GM21825 (cell line): ENCODE data around the gene GNAT1.

Experiments used
- ATAC-seq: cut with Tn5 transposase; IDR thresholded peaks from one replicate; pipeline ENCODE4 v1.9.1; 2021; ENCODE audit warnings: mild to moderate bottlenecking, moderate library complexity; ENCODE audit not compliant: unreplicated experiment

Gene GNAT1

DNA sequence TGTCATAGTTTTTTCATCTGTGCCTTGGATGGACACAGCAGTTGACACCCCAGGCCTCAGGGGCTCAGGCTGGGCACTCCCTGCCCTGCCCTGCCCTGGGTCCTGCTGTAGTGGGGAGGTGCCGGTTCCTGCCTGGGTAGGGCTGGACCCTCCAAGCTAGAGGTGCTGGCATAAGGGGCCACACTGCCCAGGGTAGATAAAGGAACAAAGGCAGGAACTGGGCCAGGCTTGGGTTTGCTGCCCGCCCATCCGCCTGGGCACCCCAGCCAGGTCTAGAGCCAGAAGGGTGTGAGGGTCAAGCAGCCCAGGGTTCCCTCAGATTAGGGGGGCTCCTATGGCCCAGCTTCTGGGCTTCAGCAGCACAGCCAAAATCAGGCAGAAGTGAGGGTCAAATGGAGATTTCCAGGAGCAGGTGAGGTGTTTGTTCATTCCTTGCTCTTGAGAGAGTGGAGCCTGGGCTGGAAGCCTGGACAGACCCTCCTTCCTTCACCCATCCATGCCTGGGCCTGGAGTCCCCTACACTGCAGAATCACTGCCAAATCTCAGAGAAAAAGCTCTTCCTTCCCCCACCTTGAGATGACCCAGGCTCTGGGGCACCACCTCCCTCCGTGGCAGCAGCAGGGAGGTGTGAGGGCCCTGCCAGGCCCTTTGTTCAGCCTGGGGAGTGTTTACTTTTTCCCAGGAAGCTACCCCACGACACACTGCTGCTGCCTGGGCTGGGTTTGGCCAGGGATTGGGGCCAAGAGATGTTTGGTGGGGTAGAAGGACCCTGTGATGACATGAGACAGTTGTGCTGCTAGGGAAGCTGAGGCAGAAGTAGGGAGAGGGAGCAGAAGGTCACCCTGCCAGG, 29.2 kb upstream of the GNAT1 start:
- ATAC-seq = no peak

DNA sequence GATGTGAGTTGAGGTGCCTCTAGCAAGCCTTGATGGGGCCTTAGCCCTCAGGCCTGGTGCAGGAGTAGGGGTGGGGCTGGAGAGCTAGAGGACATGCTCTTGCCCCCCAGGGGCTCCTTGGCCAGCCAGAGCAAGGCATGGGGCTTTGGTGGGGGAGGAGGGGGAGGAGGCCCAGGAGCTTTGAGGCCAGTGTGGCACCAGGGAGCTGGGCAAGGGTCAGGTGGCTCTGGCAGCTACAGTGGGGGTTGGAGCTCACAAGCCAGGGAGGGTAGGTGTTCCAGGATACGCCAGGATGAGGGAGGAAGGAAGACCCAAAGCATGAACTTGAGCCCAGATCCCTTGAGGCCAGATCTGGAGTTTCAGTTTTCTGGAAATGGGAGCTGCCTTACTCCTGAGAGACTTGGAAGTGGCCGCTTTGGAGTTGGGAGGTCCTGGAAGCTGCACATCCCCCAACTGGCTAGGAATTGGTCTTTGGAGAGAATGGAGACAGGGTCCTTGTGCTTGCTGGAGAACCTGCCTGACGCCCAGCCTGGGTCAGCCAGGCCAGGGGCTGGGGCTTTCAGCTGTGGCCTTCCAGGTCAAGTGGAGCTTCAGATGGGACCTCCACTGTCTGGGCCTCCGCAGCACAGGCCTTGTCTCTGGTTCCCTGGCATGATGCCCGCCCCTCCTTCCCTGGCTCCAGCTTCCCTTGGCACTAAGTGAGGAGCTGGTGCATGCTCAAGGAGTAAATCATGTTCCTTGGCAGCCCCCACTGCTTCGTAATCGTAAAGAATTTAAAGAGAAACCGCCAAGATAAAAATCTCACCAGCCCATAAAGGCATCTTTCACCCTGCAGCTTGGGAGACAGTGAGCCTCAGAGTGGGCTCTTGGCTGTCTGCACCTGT, 27.6 kb upstream of the GNAT1 start:
- ATAC-seq = no peak

DNA sequence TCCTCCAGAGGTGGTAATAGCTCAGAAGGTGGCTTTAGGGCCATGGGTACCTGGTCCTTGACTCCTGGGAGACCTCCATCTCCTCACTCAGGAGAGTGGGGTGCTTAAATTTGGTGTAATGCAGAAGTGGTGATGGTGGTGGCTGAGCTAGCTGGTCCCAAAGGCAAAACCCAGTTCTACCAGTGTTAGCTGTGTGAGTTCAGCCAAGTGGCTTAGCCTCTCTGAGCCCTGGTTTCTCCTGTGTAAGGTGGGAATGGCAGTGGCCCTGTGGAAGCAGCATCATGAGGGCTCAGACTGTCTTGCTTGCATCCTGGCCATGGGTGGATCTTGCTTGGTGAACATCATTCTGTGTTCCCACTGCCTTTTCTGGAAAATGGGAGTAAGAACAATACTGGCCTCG, 26.9 kb upstream of the GNAT1 start:
- ATAC-seq = no peak

DNA sequence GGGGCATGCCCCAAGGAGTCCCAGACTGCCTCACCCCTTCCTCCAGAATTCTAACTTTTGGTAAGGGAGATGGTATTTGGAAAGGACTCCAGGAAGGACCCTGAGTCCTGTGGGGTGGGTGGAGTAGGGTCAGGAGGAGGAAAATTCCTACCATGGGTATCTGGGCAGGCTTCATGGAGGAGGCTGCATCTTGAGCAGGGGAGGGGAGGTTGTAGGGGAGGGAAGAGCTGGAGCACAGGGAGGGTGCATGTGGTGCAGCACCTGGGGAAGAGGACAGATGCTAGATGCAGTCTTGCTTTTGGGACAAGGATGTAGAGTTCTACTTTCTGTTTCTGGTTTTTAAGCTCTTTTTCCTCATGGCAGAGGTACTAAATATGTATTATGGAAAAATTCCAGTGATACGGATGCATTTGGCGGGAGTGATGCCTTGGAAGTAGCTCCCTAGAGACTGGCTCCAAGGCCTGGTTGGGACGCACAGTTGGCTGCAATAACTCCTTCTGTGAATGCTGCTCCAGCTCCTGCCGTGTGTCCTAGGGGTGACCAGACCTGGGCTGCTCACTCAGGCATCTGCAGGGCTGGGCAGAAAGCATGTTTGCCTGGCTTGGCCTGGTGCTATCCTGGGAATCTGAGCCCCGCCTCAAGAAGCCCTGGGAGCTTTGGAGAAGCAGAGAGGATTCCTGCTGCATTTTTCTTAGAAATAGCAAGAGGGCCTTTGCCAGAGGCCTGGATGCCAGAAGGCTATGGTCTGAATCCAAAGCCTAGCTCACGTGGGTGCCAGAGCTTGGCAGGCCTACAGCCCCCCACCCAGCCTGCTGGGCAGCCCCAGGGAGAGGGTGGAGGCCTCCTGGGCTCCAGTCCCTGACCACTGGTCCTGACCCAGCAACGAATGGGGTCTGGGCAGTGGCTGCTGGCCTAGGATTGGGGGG, 26.2 kb upstream of the GNAT1 start:
- ATAC-seq = no peak

DNA sequence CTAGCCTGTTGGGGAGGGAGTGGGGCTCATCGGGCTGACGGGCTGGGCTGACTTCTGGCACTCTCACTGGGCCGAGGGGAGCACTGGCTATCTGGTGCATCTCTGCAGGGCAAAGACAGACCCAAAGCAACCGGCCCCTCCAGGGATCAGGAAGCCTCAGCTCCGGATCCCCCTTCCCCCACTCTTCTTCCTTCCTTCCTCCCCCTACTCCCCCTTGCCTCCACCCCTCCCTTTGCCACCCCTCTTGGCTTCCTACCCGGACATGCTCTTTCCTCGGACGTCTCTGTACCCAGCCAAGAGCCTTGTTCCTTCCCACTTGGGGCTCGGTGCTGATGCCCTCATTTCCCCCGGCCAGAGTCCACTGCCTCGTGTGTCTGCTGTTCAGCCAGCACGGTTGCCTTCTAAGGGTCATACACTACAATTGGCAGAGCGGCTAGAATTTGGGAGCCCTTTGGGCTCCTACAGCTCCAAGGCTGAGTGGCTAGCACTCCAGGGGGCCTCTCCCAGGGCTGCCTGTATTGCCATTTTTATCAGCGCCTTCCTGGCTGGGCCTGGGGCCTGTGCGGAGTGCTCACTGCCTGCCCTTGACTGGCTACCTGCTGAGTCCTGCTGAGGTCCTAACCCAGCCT, 25.4 kb upstream of the GNAT1 start:
- ATAC-seq = no peak

DNA sequence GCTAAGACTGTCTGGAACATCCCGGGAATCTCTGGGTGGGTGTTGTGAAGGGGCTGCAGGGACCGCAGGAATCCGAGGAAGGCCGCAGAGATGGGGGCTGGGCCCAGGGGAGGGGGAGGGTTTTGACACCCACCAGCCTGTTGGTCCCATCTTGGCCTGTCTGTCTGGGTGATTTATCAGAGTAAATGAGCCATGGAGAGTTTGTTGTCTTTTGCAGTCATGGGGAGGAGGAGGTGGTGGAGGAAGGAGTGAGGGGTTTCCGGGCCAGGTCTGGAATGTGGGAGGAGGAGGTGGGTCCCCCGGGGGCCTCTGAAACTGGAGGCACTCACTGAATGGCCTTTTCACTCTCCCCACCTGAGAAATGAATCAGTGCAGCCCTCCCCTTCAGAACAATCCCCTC, 24.8 kb upstream of the GNAT1 start:
- ATAC-seq = no peak

DNA sequence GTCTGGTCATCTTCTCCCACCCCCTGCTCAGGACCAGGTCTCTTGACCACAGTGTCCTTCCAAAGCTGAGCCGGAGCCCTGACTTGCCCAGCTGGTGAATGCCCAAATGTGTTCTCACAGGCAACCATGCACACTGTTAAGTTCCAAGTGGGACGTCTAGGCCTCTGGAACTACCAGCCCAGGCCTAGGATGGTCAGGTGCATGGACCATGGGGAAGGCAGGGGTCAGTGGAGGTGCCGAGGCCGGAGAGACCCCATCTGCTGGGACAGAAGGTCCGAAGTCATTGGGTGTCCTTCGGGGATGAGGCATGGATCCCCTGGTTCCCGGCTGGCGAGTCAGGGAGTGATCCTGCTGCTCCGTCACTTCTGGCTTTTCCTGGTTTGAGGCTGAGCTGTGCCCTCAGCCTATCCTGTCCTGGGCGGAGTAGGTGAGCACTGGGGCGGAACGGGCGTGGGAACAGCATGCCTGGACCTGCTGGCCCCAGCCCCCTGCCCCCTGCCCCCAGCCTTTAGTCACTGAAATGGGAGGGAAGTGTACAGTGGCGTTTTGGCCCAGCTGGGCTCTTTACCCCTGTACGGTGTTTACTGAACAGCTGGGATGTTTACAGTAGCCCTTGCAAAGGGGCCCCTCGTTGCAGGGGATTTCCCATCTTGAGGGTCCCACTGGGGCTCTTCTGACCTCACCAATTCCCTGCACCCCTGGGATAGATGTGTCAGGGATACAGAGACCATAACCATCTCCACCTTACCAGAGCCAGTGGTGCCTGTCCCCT, 24.2 kb upstream of the GNAT1 start:
- no peak for ATAC-seq

DNA sequence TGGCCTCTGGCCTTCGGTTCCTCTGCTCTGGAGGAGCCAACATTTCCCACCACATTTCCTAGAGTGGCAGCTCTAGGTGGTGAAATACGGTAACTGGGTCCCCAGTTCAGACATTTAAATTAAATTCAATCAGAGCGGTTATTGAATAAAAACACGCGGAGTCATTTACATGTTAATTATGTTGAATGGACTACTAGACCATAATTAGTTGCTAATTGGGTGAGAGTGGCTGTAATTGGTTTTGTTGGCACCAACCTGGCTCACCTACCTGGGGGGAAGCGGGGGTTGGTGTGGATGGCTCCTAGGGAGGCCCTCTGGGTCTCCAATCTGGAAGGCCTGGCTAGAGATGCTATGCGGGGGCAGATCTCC, 23.6 kb upstream of the GNAT1 start:
- ATAC-seq = no peak

DNA sequence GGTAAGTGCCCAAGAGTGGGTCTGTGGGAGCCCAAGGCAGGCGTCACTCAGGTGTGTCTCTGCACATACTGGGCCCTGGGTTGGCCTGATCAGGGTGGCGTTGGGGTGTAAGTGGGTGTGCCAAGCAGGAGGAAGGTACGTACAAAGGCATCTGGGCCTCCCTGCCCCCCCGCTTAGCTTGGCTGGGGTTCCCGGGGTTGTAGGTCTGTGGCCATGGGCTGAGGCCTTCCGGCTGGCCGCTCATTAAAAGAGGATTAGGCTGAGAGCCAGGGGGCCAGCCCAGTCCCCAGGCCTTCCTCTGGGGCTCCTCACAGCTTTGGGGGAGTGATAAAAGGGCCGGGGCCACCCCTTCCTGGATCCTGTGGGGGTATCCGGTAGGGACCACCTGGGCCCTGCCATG, 23.0 kb upstream of the GNAT1 start:
- no peak for ATAC-seq

DNA sequence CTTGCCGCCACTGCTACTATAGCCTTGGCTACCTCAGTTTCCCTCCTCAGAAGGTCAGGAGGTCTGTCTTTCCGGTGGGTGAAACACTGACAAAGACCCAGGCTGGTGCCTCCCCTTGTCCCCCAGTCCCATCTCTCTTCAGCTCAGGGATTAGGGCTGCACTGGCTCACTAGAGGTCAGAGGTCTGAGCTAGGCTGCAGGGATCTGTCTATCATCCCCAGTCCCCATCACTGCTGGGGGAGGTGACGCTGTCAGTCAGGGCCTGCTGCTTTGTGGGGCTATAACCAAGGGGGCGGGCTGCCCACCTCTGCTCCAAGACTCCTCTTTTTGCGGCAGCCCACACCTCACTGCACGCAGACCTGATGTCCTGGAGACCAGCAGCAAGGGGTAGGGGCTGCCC, 22.6 kb upstream of the GNAT1 start:
- ATAC-seq = no peak

DNA sequence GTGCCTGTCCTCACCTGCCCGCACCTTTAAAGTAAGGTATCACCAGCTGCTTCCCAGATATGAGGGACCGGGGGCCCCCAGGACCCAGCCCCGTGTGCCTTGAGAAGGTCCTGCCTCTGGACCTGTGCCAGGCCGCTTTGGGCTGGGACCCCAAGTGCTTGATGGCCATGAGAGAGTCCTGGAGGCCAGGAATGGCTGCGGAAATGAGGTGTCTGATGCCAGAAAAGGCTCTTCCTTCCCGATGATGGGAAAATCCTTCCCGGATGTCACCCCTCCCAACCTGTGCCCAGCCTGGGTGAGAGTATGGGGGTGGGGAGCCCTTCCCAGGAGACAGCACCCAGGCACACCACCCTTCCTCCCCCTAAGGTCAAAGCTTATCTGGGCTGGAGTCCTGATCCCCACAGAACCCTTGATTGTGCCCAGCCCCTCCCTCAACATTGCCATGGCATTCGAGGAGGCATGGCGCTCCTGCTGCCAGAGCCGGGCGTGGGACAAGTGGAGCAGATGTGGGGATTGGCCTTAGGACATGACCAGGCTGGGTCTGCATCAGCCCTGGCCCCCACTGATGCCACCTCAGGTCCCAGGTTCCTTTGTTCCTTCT, 22.1 kb upstream of the GNAT1 start:
- no peak for ATAC-seq

DNA sequence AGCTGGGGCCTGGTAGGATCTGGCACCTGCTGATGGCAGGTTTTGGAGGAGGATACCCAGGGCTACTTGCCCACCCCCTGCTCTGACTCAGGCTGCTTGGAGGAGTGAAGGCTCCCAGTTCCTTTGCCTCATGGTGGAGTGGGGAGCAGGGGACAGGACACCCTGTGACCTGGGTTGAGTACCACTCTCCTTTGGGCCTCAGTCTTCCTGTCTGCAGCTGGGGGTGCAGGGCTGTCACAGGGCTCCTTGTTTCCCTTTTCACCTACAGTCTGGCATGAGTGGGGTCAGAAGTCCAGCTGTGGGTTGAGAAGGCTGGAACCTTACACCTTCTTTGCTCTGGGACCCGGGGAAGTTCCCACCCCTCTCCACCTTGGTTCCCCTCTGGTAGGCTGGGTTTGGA, 21.6 kb upstream of the GNAT1 start:
- ATAC-seq = no peak

DNA sequence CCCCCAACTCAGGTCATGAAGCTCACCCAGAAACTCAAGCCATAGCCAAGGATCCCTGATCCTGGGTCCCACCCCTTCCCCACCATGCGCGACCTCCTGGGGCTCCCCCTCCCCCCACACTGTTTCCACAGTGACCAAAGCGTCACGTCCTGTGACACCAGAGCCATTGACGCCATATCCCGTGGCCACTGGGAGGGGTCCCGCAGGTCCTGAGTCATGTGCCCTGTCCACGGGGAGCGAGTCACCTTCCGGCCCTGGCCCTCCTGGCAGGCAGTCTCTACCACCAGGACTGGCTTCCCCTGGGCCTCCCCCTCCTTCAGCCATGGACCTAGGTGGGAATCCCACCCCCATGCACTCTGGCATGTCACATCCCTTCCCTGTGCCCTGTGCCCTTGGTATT, 20.7 kb upstream of the GNAT1 start:
- no peak for ATAC-seq

DNA sequence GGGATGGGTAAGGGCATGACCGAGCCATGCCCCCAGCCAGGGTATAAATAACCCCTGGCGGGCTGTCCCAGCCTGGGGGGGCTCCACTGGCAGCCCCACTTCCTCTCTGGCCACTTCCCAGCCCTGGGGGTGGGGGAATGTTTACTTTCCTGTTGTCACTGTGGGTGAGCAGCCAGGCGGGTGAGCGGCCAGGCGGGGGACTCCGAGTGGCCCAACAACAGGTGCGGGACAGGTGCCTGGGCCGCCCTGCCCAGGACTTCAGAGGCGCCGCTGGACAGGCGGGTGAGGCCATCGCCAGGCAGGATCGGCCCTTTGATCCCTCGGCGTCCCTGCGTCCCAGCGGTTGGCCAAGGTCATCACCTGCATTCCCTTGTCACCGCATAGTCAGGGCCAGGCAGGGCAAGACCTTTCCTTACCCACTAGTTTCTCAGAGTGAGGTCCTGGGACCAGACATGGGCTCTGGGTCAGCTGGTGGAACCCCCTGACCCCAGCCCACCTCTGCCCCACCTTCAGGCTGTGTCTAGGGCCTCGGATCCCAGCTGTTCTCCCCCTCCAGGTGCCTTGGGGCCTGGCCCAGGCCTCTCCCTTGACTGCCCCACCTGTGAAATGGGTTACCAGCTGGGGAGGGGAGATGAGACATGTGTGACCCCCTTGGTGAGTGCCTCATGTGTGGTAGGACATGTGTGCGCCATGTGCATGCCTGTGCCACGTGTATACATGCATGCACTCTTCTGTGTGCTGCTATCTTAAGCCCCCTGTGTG, 19.7 kb upstream of the GNAT1 start:
- ATAC-seq = no peak

DNA sequence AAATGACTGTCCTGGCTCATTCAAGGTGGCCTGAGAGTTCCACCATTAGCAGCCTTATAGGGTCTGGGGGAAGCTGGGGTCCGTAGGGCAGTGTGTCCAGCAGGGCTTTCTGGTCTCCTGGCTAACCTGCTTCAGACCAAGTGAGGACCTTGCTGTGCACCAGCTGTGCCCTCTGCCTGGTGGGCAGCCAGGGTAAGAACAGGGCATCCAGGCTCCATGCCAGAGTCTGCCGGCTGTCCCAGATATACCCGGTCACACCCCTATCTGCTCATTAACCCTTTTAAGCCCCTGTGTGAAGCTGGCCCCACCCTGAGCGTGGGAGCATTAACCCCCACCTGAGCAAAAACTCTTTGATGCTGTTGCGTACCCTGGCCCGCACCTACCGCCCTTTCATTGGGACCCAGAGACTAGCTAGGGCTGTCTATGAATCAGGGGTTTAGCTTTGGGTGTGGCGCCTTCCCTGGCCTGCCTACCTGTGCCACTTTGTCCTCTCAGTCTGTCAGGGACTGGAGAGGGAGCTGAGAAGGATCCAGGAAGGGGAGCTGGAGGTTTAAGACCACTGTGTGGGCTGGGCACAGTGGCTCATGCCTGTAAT, 18.7 kb upstream of the GNAT1 start:
- no peak for ATAC-seq

DNA sequence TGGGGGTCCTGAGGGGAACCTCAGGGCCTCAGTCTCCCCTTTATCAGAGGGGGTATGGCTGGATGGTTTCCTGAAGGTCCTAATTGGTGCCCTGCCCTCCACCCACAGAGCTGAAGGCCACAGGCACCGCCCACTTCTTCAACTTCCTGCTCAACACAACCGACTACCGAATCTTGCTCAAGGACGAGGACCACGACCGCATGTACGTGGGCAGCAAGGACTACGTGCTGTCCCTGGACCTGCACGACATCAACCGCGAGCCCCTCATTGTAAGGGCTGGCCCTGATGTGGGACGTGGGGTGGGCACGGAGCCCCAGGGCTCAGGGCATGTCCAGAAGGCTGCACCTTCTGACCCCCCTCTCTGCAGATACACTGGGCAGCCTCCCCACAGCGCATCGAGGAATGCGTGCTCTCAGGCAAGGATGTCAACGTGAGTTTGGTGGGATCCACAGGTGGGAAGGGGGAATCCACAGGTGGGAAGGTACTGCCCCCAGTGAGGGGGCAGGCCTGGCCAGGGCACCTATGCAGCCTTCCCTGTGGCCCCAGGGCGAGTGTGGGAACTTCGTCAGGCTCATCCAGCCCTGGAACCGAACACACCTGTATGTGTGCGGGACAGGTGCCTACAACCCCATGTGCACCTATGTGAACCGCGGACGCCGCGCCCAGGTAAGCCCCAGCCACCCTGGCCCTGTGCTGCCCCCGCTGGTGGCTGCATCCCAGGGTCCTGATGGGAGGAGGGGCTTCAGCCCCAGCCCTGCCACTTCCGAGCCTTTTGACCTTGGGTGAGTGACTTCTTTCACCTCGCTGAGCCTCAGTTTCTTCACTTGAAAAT, 17.5 kb upstream of the GNAT1 start:
- ATAC-seq = no peak

DNA sequence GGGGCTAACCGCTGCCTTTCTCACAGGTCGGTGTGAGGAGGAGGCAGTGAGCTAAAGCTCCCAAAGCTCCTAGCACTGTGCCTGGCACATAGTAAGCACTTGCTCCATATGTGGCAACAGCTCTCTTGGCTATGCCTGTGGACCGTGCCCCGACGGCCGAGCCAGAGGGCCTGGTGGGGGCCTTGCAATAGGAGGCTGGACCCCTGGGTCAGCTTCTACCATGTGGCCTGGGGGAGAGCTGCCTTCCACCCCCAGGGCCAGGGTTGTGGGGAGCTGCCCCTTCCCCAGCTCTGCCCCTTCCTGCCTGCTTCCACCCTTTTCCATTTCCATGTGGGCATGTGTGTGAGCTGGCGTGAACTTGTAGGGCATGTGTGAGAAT, 16.9 kb upstream of the GNAT1 start:
- ATAC-seq = no peak
